Measurements from ENCODE around the gene MYLK. TPM values are rescaled to one million over a fixed set of nuclear protein-coding genes. Genes with fewer than 3 reads are reported as not detected.
"Not testable (repeated sequence)": the region's sequence is repeated elsewhere in the genome, so short reads cannot be mapped to it uniquely, and the experiment has no call there.

Gene MYLK
- total RNA-seq, 1 donor: 11.3 TPM

- no peak for DNase-seq (ENCODE audit: low read depth in 2 of 3, low spot score in 2 of 3)
These were observed 275.7 kb downstream of the MYLK start for GRCh38 chr3:123608263-123608937.

GRCh38 chr3:123606527-123606926, 277.6 kb downstream of the MYLK start:
- DNase-seq (ENCODE audit: low read depth in 2 of 3, low spot score in 2 of 3): no peak

GRCh38 chr3:123605789-123606234, 278.3 kb downstream of the MYLK start:
- no peak for DNase-seq (ENCODE audit: low read depth in 2 of 3, low spot score in 2 of 3)

- not testable (repeated sequence) for DNase-seq (ENCODE audit: low read depth in 2 of 3, low spot score in 2 of 3)
These were observed 281.0 kb downstream of the MYLK start for GRCh38 chr3:123603153-123603552.

- DNase-seq (ENCODE audit: low read depth in 2 of 3, low spot score in 2 of 3): no peak
These were observed 281.8 kb downstream of the MYLK start for GRCh38 chr3:123602325-123602724.

GRCh38 chr3:123600863-123601262, 283.3 kb downstream of the MYLK start:
- DNase-seq (ENCODE audit: low read depth in 2 of 3, low spot score in 2 of 3): not testable (repeated sequence)

- DNase-seq (ENCODE audit: low read depth in 2 of 3, low spot score in 2 of 3): no peak
These were observed 286.6 kb downstream of the MYLK start for GRCh38 chr3:123597561-123597960.

- DNase-seq (ENCODE audit: low read depth in 2 of 3, low spot score in 2 of 3): peak in 1 of 3 donors; percentile 37
These were observed 288.5 kb downstream of the MYLK start for GRCh38 chr3:123595396-123596180.

- no peak for DNase-seq (ENCODE audit: low read depth in 2 of 3, low spot score in 2 of 3)
These were observed 290.8 kb downstream of the MYLK start for GRCh38 chr3:123593381-123593780.

- DNase-seq (ENCODE audit: low read depth in 2 of 3, low spot score in 2 of 3): no peak
These were observed 293.3 kb downstream of the MYLK start for GRCh38 chr3:123590685-123591450.

- DNase-seq (ENCODE audit: low read depth in 2 of 3, low spot score in 2 of 3): no peak
These were observed 296.7 kb downstream of the MYLK start for GRCh38 chr3:123587401-123587800.

- no peak for DNase-seq (ENCODE audit: low read depth in 2 of 3, low spot score in 2 of 3)
These were observed 297.2 kb downstream of the MYLK start for GRCh38 chr3:123586968-123587367.

GRCh38 chr3:123586131-123586530, 298.0 kb downstream of the MYLK start:
- DNase-seq (ENCODE audit: low read depth in 2 of 3, low spot score in 2 of 3): peak in 1 of 3 donors; percentile 54

GRCh38 chr3:123584988-123585937, 298.9 kb downstream of the MYLK start, which contains the start of gene HACD2:
HACD2 (minus strand) TSS chr3:123585053; CDS start chr3:123585027, 26 bp downstream.
- peak; percentile 78 to 97 (median 95) for DNase-seq (ENCODE audit: low read depth in 2 of 3, low spot score in 2 of 3)

GRCh38 chr3:123584284-123584987, 299.7 kb downstream of the MYLK start:
- peak in 1 of 3 donors; percentile 42 for DNase-seq (ENCODE audit: low read depth in 2 of 3, low spot score in 2 of 3)

- DNase-seq (ENCODE audit: low read depth in 2 of 3, low spot score in 2 of 3): no peak
These were observed 300.6 kb downstream of the MYLK start for GRCh38 chr3:123583561-123583960.

- DNase-seq (ENCODE audit: low read depth in 2 of 3, low spot score in 2 of 3): no peak
These were observed 301.8 kb downstream of the MYLK start for GRCh38 chr3:123582315-123582714.

GRCh38 chr3:123576122-123576521, 308.0 kb downstream of the MYLK start:
- DNase-seq (ENCODE audit: low read depth in 2 of 3, low spot score in 2 of 3): peak in 1 of 3 donors; percentile 16

- no peak for DNase-seq (ENCODE audit: low read depth in 2 of 3, low spot score in 2 of 3)
These were observed 312.2 kb downstream of the MYLK start for GRCh38 chr3:123571973-123572365.
